ENCODE measurements around the gene IL3RA. TPM values are rescaled to one million over a fixed set of nuclear protein-coding genes. Genes with fewer than 3 reads are reported as not detected.

Gene IL3RA
- total and polyA plus RNA-seq, 8 donors: 2.4 to 10.1 (median 4.5) TPM; not detected in 1

- 0 to 1% (median 0%) methylated on average over 8 to 70 of the region's 76 CpGs for WGBS, 5 donors
- peaks cover 33 to 60% (median 49%) of the 10 kb centered on the region in 4 donors for H3K4me1 ChIP-seq
Measured at GRCh38 chrX:1392376-1393068, 55.9 kb downstream of the IL3RA start.

GRCh38 chrX:1393871-1394615 lies 57.5 kb downstream of the IL3RA start:
- peaks cover 15 to 48% (median 37%) of the 10 kb centered on the region in 4 donors for H3K36me3 ChIP-seq
- peak in 1 of 2 donors; percentile 3 for DNase-seq
- H3K4me1 ChIP-seq: peaks cover 21 to 45% (median 37%) of the 10 kb centered on the region in 4 donors
- H3K27me3 ChIP-seq: no peaks in the 10 kb centered on the region
- intact Hi-C loops (cut with DNase I; ENCODE audit: low total_unique reads): loop anchor here (10.0 kb wide), 1 partner anchor 61 kb away; the partner anchor contains the start of gene ASMTL
- no peaks in the 10 kb centered on the region for H3K9me3 ChIP-seq
- 68 to 74% (median 70%) methylated on average over 14 to 16 of the region's 16 CpGs for WGBS, 5 donors
- TF ChIP-seq, protein P1, sequence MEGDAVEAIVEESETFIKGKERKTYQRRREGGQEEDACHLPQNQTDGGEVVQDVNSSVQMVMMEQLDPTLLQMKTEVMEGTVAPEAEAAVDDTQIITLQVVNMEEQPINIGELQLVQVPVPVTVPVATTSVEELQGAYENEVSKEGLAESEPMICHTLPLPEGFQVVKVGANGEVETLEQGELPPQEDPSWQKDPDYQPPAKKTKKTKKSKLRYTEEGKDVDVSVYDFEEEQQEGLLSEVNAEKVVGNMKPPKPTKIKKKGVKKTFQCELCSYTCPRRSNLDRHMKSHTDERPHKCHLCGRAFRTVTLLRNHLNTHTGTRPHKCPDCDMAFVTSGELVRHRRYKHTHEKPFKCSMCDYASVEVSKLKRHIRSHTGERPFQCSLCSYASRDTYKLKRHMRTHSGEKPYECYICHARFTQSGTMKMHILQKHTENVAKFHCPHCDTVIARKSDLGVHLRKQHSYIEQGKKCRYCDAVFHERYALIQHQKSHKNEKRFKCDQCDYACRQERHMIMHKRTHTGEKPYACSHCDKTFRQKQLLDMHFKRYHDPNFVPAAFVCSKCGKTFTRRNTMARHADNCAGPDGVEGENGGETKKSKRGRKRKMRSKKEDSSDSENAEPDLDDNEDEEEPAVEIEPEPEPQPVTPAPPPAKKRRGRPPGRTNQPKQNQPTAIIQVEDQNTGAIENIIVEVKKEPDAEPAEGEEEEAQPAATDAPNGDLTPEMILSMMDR (IDR thresholded peaks at IDR 0.05): no peak
- TF ChIP-seq POLR2A (IDR thresholded peaks at IDR 0.05) (no peak), EP300 (IDR thresholded peaks at IDR 0.05) (no peak)
- peak overlapping the region in 2 of 5 donors; percentile 20 to 38 for H3K27ac ChIP-seq
- H3K4me3 ChIP-seq: no peak overlapping the region

More at GRCh38 chrX:1392376-1393068, 55.9 kb downstream of the IL3RA start:
- Histone ChIP-seq H3K27ac (peak overlapping the region; percentile 97 to 100 (median 99)), H3K4me3 (peak overlapping the region; percentile 92 to 100 (median 96)), H3K9me3 (no peaks in the 10 kb centered on the region), H3K36me3 (peaks cover 30 to 51% (median 47%) of the 10 kb centered on the region in 4 donors), H3K27me3 (no peaks in the 10 kb centered on the region)
- peak in 1 of 3 donors; percentile 28 for TF ChIP-seq POLR2AphosphoS5 (IDR thresholded peaks at IDR 0.05)
- TF ChIP-seq POLR2A (IDR thresholded peaks at IDR 0.05): no peak
- intact Hi-C loops (cut with DNase I; ENCODE audit: low total_unique reads): loop anchor here (10.0 kb wide), 1 partner anchor 62 kb away; the partner anchor contains the start of gene ASMTL
- DNase-seq: peak; percentile 65 to 91

DNA sequence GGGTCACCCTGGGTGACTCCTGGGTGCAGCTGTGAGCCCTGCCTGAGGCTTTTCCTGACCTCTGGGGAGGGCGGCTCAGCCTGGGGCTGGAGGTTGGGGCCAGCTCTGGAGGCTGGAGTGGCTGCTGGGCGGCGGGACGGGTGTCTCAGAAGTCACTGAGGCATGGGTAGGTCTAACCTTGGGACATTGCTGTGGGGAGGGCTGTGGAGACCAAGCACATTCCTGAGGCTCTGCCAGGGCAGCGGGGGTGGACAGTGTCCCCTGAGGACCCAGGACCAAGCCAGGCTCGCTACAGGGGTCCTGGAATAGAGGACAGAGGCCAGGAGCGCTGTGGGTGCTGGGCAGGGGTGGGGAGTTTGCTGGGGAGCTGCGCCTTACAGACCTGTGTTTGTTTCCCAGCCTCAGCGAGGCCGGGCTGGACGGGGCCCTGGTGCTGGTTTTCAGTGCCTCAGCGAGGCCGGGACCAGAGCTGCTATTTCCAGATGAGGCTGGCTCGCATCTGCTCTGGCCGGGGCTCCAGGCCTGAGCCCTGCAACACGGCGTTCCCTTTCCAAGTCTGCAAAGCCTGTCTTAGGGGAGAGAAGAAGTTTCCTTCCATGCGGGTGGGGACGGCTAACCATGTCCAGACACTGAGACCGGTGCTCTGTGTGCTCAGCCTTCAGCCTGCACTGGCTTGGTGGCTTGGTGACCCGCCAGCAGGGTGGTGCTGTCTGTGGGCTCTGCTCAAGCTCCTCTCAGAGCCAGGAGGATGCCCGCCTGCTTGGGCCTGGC lies 58.3 kb downstream of the IL3RA start:
- WGBS, 5 donors: 86 to 94% (median 91%) methylated on average over 19 to 22 of the region's 22 CpGs
- TF ChIP-seq POLR2AphosphoS5 (IDR thresholded peaks at IDR 0.05) (no peak), EP300 (IDR thresholded peaks at IDR 0.05) (no peak), POLR2A (IDR thresholded peaks at IDR 0.05) (no peak)
- TF ChIP-seq, protein P1 (IDR thresholded peaks at IDR 0.05): no peak
- no peaks in the 10 kb centered on the region for H3K9me3 ChIP-seq
- DNase-seq: no peak
- peaks cover 12 to 36% (median 29%) of the 10 kb centered on the region in 4 donors for H3K4me1 ChIP-seq
- no peak overlapping the region for H3K4me3 ChIP-seq
- H3K36me3 ChIP-seq: peaks cover 6 to 46% (median 31%) of the 10 kb centered on the region in 4 donors
- peak overlapping the region in 1 of 5 donors; percentile 38 for H3K27ac ChIP-seq
- intact Hi-C loops (cut with DNase I; ENCODE audit: low total_unique reads): loop anchor here (10.0 kb wide), 1 partner anchor 60 kb away; the partner anchor contains the start of gene ASMTL
- no peaks in the 10 kb centered on the region for H3K27me3 ChIP-seq

DNA sequence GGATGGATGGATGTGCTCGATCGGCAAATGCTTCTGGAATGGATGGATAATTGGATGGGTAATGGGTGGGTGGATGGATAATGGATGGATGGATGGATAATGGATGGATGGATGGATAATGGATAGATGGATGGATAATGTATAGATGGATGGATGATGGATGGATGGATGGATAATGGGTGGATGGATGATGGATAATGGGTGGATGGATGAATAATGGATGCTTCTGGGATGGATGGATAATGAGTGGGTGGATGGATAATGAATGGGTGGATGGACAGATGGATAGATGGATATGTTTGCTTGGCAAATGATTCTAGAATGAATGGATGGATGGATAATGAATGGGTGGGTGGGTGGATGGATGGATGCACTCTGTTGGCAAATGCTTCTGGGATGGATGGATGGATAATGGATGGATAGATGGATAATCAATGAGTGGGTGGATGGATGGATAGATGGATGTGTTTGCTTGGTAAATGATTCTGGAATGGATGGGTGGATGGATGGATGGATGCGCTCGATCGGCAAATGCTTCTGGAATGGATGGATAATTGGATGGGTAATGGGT lies 59.1 kb downstream of the IL3RA start:
- 92 to 99% (median 98%) methylated on average over 5 of the region's 5 CpGs for WGBS, 5 donors
- Histone ChIP-seq H3K27ac (no peak overlapping the region), H3K4me3 (no peak overlapping the region), H3K36me3 (peaks cover 0 to 46% (median 30%) of the 10 kb centered on the region in 4 donors), H3K4me1 (peaks cover 4 to 28% (median 20%) of the 10 kb centered on the region in 4 donors), H3K9me3 (no peaks in the 10 kb centered on the region), H3K27me3 (no peaks in the 10 kb centered on the region)
- TF ChIP-seq EP300 (IDR thresholded peaks at IDR 0.05) (no peak), POLR2A (IDR thresholded peaks at IDR 0.05) (no peak), POLR2AphosphoS5 (IDR thresholded peaks at IDR 0.05) (no peak)
- TF ChIP-seq, protein P1 (IDR thresholded peaks at IDR 0.05): no peak
- intact Hi-C loops (cut with DNase I; ENCODE audit: low total_unique reads): loop anchor here (10.0 kb wide), 1 partner anchor 59 kb away; the partner anchor contains the start of gene ASMTL
- no peak for DNase-seq
